ENCODE data around the gene KLHDC9. TPM values are rescaled to one million over a fixed set of nuclear protein-coding genes. Genes with fewer than 3 reads are reported as not detected.

KLHDC9 gene
- total RNA-seq, 1 donor: 1.4 TPM

GRCh38 chr1:161080441-161081405 lies 17.4 kb upstream of the KLHDC9 start:
- Histone ChIP-seq H3K4me3 (ENCODE audit: insufficient read depth, low read length) (no peak overlapping the region), H3K27ac (ENCODE audit: low read depth, low read length) (peak overlapping the region; percentile 5), H2AFZ (ENCODE audit: low read length) (peak overlapping the region; percentile 66), H3K9me3 (ENCODE audit: low read depth, low read length) (no peaks in the 10 kb centered on the region), H4K20me1 (ENCODE audit: insufficient read depth, low read length) (no peaks in the 10 kb centered on the region), H3K4me1 (ENCODE audit: insufficient read depth, low read length) (peaks cover 38% of the 10 kb centered on the region), H3K36me3 (ENCODE audit: insufficient read depth, low read length) (no peaks in the 10 kb centered on the region), H3K79me2 (ENCODE audit: insufficient read depth, low read length) (no peaks in the 10 kb centered on the region), H3K27me3 (ENCODE audit: insufficient read depth, low read length) (no peaks in the 10 kb centered on the region), H3K4me2 (ENCODE audit: insufficient read depth, low read length) (no peak overlapping the region)
- peak; percentile 78 for DNase-seq (ENCODE audit: insufficient read length, low spot score, missing footprints)
- no peak for TF ChIP-seq CTCF (IDR thresholded peaks at IDR 0.05; ENCODE audit: extremely low read depth, low read depth, low read length)

DNA sequence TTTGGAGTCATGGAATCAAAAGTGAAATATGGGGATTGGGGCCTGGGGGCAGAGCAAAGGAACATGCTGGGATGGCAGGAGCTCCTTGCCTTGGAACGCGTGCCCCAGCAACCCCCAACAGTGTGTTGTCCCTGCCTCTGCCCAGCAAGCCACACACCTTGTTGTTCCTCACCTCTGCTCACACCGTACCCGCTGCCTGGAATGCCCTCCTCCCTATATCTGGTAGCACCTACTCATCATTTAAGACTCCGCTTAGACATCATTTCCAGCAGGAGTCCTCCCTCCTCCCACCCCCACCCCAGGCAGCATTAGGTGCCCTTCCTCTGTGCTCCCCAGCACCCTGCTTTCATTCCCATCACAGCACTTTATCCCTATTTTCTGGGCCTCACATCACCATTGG lies 16.6 kb upstream of the KLHDC9 start:
- H3K4me2 ChIP-seq (ENCODE audit: insufficient read depth, low read length): no peak overlapping the region
- H3K4me1 ChIP-seq (ENCODE audit: insufficient read depth, low read length): peaks cover 38% of the 10 kb centered on the region
- no peaks in the 10 kb centered on the region for H3K9me3 ChIP-seq (ENCODE audit: low read depth, low read length)
- no peaks in the 10 kb centered on the region for H3K36me3 ChIP-seq (ENCODE audit: insufficient read depth, low read length)
- DNase-seq (ENCODE audit: insufficient read length, low spot score, missing footprints): no peak
- no peak overlapping the region for H3K27ac ChIP-seq (ENCODE audit: low read depth, low read length)
- H3K79me2 ChIP-seq (ENCODE audit: insufficient read depth, low read length): no peaks in the 10 kb centered on the region
- H2AFZ ChIP-seq (ENCODE audit: low read length): no peak overlapping the region
- no peaks in the 10 kb centered on the region for H3K27me3 ChIP-seq (ENCODE audit: insufficient read depth, low read length)
- no peaks in the 10 kb centered on the region for H4K20me1 ChIP-seq (ENCODE audit: insufficient read depth, low read length)
- TF ChIP-seq CTCF (IDR thresholded peaks at IDR 0.05; ENCODE audit: extremely low read depth, low read depth, low read length): no peak
- H3K4me3 ChIP-seq (ENCODE audit: insufficient read depth, low read length): no peak overlapping the region

DNA sequence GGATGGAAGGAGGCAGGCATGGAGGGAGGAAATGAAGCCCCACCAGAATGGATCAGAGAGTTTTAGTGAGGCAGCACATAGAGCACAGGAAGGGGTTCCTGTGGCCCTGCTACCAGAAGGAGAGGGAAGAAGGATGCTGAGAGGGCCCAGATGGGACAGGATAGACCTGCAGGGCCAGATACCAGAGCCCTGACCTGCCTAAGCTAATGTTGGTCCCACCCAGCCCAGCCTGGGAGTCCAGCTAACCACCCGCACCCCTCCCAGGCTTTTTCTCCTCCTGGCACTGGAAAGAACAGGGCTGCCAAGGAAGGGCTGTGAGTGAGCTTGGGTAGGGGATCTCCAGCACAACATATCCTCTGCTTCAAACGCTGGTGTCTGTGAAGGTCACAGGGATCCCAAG lies 15.7 kb upstream of the KLHDC9 start:
- no peaks in the 10 kb centered on the region for H3K36me3 ChIP-seq (ENCODE audit: insufficient read depth, low read length)
- no peaks in the 10 kb centered on the region for H4K20me1 ChIP-seq (ENCODE audit: insufficient read depth, low read length)
- no peaks in the 10 kb centered on the region for H3K27me3 ChIP-seq (ENCODE audit: insufficient read depth, low read length)
- H3K4me3 ChIP-seq (ENCODE audit: insufficient read depth, low read length): no peak overlapping the region
- TF ChIP-seq CTCF (IDR thresholded peaks at IDR 0.05; ENCODE audit: extremely low read depth, low read depth, low read length): no peak
- peak overlapping the region; percentile 80 for H3K27ac ChIP-seq (ENCODE audit: low read depth, low read length)
- no peaks in the 10 kb centered on the region for H3K9me3 ChIP-seq (ENCODE audit: low read depth, low read length)
- no peak for DNase-seq (ENCODE audit: insufficient read length, low spot score, missing footprints)
- no peak overlapping the region for H2AFZ ChIP-seq (ENCODE audit: low read length)
- peaks cover 38% of the 10 kb centered on the region for H3K4me1 ChIP-seq (ENCODE audit: insufficient read depth, low read length)
- H3K4me2 ChIP-seq (ENCODE audit: insufficient read depth, low read length): no peak overlapping the region
- no peaks in the 10 kb centered on the region for H3K79me2 ChIP-seq (ENCODE audit: insufficient read depth, low read length)

DNA sequence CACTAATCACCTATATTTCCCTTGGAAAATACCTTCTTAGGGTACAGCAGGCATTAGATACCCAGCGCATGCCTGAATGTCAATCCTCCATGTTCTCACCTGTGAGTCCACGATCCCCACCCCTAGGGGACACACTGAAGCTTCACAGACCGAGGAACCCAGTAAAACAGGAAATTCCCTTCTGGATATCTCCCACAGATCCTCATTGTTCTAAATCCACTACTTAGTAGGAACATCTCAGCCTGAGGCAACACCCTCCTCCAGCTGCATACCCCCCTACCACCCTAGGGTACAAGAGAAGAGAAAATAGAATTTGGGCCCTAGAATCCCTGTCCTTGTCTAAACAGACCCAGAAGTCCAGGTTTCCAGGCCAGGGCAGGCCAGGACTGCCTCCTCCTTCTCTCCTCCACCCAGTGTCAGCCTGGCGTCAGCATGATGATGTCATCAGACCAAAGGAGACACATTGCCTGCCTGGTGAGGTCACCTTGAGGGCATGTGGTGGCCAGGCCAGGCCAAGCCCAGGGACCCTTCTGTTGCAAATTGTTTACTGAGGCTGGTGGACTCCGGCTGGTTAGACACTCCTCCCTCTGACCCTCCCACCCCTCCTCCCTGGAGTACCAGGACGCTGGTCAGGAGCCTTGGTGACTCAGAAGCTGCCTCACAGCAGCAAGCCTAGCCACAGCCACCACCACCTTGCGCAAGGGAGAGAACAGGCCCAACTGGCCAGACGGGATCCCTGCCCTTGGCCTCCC lies 15.0 kb upstream of the KLHDC9 start:
- H3K36me3 ChIP-seq (ENCODE audit: insufficient read depth, low read length): no peaks in the 10 kb centered on the region
- peaks cover 38% of the 10 kb centered on the region for H3K4me1 ChIP-seq (ENCODE audit: insufficient read depth, low read length)
- TF ChIP-seq CTCF (IDR thresholded peaks at IDR 0.05; ENCODE audit: extremely low read depth, low read depth, low read length): no peak
- H4K20me1 ChIP-seq (ENCODE audit: insufficient read depth, low read length): no peaks in the 10 kb centered on the region
- H2AFZ ChIP-seq (ENCODE audit: low read length): peak overlapping the region; percentile 69
- H3K79me2 ChIP-seq (ENCODE audit: insufficient read depth, low read length): no peaks in the 10 kb centered on the region
- H3K27me3 ChIP-seq (ENCODE audit: insufficient read depth, low read length): no peaks in the 10 kb centered on the region
- DNase-seq (ENCODE audit: insufficient read length, low spot score, missing footprints): peak; percentile 98
- peak overlapping the region; percentile 16 for H3K4me2 ChIP-seq (ENCODE audit: insufficient read depth, low read length)
- peak overlapping the region; percentile 80 for H3K27ac ChIP-seq (ENCODE audit: low read depth, low read length)
- H3K4me3 ChIP-seq (ENCODE audit: insufficient read depth, low read length): no peak overlapping the region
- no peaks in the 10 kb centered on the region for H3K9me3 ChIP-seq (ENCODE audit: low read depth, low read length)

All from osteoblast (primary cell).